ENCODE data around the gene IFRD2. TPM values are rescaled to one million over a fixed set of nuclear protein-coding genes. Genes with fewer than 3 reads are reported as not detected.

Gene IFRD2
- total RNA-seq, 5 donors from 2014 or later (not counting 1 experiment from before 2014, with no cell fraction given): 50.0 to 91.2 (median 75.9) TPM

DNA sequence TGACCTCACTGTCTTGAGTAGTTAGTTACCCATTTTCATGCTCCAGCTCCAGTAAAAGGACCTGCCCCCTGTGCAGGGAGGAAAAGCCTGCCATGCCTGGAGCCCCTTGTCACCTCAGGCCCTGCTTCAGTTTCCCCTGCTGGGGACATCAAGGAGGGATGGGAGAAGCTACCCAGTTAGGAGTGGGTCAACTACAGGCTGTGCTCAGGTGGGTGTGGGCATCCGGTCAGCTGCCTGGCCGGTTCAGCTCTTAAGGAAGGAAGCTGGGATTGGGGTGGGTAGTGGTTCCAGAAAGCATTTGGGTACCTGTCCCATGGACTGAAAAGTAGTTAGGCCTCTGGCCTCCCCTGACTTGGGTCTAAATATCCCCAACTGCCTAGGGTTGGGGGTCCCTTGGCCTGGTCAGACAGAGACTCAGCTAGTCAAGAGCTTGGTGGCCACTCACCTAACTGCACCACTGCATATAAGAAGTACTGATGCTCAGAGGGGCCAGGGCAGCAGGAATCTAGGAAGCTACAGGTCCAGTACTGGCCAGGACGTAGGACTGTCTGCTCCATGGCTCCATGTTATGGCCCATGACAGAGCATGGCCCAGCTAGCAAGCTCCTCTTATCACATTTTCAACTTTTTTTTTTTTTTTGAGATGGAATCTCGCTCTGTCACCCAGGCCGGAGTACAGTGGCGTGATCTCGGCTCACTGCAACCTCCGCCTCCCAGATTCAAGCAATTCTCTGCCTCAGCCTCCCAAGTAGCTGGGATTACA lies 12.8 kb downstream of the IFRD2 start:
- peaks cover 11 to 16% (median 14%) of the 10 kb centered on the region in 3 donors for H3K4me1 Mint-ChIP-seq
- H3K36me3 Mint-ChIP-seq: no peaks in the 10 kb centered on the region
- ChIA-PET POLR2A (interaction anchor here in 1 of 2 donors (0.5 to 0.9 kb wide), 3 partner anchors 44 to 1221 kb away, joined by 4 to 7 read pairs (median 6); partner anchors contain the start of gene DCAF1), CTCF (interaction anchor here (0.5 to 0.6 kb wide), 2 partner anchors 30 kb away, joined by 3 to 7 read pairs; no protein-coding TSS in a partner anchor)
- no peaks in the 10 kb centered on the region for H3K9me3 Mint-ChIP-seq
- peaks cover 9 to 48% of the 10 kb centered on the region in 2 experiments for H3K27me3 ChIP-seq (replicated peaks in 1 of 2; ENCODE audit: control insufficient read depth in 2 of 2, extremely low read depth in 1 of 2, insufficient read depth in 2 of 2, low read length in 1 of 2)
- WGBS (ENCODE audit: insufficient coverage): 97% methylated on average over 3 of the region's 8 CpGs
- no peaks in the 10 kb centered on the region for H3K9me3 ChIP-seq
- H3K27ac ChIP-seq (ENCODE audit: low read length): no peak overlapping the region
- DNase-seq (no peak), ATAC-seq (replicated peaks in 1 of 4) (no peak)
- no peaks in the 10 kb centered on the region for H3K36me3 ChIP-seq (ENCODE audit: control insufficient read depth in 2 of 2, extremely low read depth in 1 of 2, insufficient read depth in 1 of 2, low read length in 1 of 2)
- H3K4me3 Mint-ChIP-seq: no peak overlapping the region
- H3K27ac Mint-ChIP-seq: no peak overlapping the region
- H3K4me1 ChIP-seq (ENCODE audit: control insufficient read depth in 1 of 2, extremely low read depth in 1 of 2, insufficient read depth in 2 of 2, low read length in 2 of 2): peaks cover 2 to 23% of the 10 kb centered on the region in 2 experiments
- peaks cover 14 to 33% of the 10 kb centered on the region in 2 donors for H3K27me3 Mint-ChIP-seq
- no peak overlapping the region for H3K4me3 ChIP-seq (ENCODE audit: control insufficient read depth in 1 of 2, extremely low read depth in 1 of 2, low read length in 1 of 2)

DNA sequence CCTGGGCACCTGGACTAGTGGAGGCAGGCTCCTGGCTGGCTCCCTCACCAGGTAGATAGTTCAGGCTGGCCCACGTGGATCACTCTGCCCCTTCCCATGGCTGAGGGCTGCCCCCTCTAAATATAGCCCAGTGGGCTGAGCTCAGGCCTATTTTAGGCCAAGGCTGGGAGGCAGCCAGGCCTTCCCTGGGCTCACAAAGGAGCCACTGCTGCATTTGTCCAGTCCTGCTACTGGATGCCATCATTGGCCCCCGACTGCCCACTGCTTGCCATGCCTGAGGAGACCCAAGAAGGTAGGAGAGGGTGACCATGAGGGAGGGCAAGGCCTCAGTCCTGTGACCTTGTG lies 13.4 kb downstream of the IFRD2 start, which contains the start of gene LSMEM2:
Gene LSMEM2 (plus strand): TSS at position 208 of the 345 bp plus-strand sequence. CDS start 27 bp downstream, at position 235.
- H3K27me3 Mint-ChIP-seq: peaks cover 19 to 38% of the 10 kb centered on the region in 2 donors
- H3K4me3 ChIP-seq (ENCODE audit: control insufficient read depth in 1 of 2, extremely low read depth in 1 of 2, low read length in 1 of 2): no peak within 1 kb of the TSS
- H3K9me3 Mint-ChIP-seq: no peaks in the 10 kb centered on the region
- no peaks in the 10 kb centered on the region for H3K9me3 ChIP-seq
- ATAC-seq (replicated peaks in 1 of 4) (no peak), DNase-seq (no peak)
- peaks cover 15 to 53% of the 10 kb centered on the region in 2 experiments for H3K27me3 ChIP-seq (replicated peaks in 1 of 2; ENCODE audit: control insufficient read depth in 2 of 2, extremely low read depth in 1 of 2, insufficient read depth in 2 of 2, low read length in 1 of 2)
- peaks cover 3 to 29% of the 10 kb centered on the region in 2 experiments for H3K4me1 ChIP-seq (ENCODE audit: control insufficient read depth in 1 of 2, extremely low read depth in 1 of 2, insufficient read depth in 2 of 2, low read length in 2 of 2)
- no peaks in the 10 kb centered on the region for H3K36me3 Mint-ChIP-seq
- H3K27ac Mint-ChIP-seq: no peak within 1 kb of the TSS
- no peak within 1 kb of the TSS for H3K27ac ChIP-seq (ENCODE audit: low read length)
- no peak within 1 kb of the TSS for H3K4me3 Mint-ChIP-seq
- CTCF ChIA-PET: interaction anchor here in 1 of 2 donors (0.5 kb wide), 1 partner anchor 31 kb away, joined by 3 read pairs; no protein-coding TSS in a partner anchor
- WGBS (ENCODE audit: insufficient coverage): 33% methylated on average over 1 of the region's 2 CpGs
- peaks cover 17 to 21% (median 18%) of the 10 kb centered on the region in 3 donors for H3K4me1 Mint-ChIP-seq
- H3K36me3 ChIP-seq (ENCODE audit: control insufficient read depth in 2 of 2, extremely low read depth in 1 of 2, insufficient read depth in 1 of 2, low read length in 1 of 2): no peaks in the 10 kb centered on the region
- POLR2A ChIA-PET: no interaction called here

DNA sequence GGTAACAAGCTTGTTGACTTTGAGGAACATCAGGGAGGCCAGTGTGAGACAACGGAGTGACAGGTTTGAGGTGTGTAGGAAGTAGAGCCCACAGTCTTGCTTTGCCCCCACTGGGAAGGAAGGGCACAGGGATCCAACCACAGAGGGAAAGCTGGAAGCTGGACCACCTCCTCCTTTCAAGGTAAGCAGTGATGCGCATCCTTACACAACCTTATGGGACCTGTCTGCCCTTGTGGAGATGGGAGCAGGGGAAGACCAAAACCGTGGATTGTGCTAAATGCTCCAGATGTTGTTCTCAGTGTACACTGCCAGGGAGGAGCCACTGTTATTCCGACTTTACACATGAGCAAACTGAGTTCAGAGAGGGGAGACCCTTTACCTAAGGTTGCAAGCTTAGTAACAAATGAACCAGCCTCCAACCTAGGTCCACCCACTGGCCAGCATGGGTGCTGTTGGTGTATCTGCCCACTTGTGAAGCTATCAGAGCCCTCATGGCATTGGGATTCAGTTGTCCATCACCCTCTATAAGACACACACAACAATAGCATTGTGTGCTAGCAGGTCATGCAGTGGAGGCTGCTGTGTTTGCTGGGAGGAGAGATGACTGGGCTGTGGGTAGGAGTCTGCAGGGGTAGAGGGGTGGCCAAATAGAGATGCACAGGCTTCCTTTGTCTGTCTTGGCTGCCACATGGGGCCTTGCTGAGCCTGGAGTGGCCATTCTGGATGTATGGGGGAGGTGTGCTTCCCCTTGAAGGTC lies 13.9 kb downstream of the IFRD2 start:
- ChIA-PET CTCF (no interaction called here), POLR2A (no interaction called here)
- H3K9me3 Mint-ChIP-seq: no peaks in the 10 kb centered on the region
- H3K4me1 Mint-ChIP-seq: peaks cover 17 to 22% (median 20%) of the 10 kb centered on the region in 3 donors
- Histone ChIP-seq H3K36me3 (ENCODE audit: control insufficient read depth in 2 of 2, extremely low read depth in 1 of 2, insufficient read depth in 1 of 2, low read length in 1 of 2) (no peaks in the 10 kb centered on the region), H3K27me3 (replicated peaks in 1 of 2; ENCODE audit: control insufficient read depth in 2 of 2, extremely low read depth in 1 of 2, insufficient read depth in 2 of 2, low read length in 1 of 2) (peaks cover 16 to 59% of the 10 kb centered on the region in 2 experiments), H3K9me3 (no peaks in the 10 kb centered on the region), H3K27ac (ENCODE audit: low read length) (no peak overlapping the region), H3K4me1 (ENCODE audit: control insufficient read depth in 1 of 2, extremely low read depth in 1 of 2, insufficient read depth in 2 of 2, low read length in 2 of 2) (peaks cover 3 to 34% of the 10 kb centered on the region in 2 experiments), H3K4me3 (ENCODE audit: control insufficient read depth in 1 of 2, extremely low read depth in 1 of 2, low read length in 1 of 2) (no peak overlapping the region)
- no peak overlapping the region for H3K27ac Mint-ChIP-seq
- 77% methylated on average over 2 of the region's 4 CpGs for WGBS (ENCODE audit: insufficient coverage)
- DNase-seq (no peak), ATAC-seq (replicated peaks in 1 of 4) (no peak)
- H3K4me3 Mint-ChIP-seq: no peak overlapping the region
- no peaks in the 10 kb centered on the region for H3K36me3 Mint-ChIP-seq
- peaks cover 19 to 40% of the 10 kb centered on the region in 2 donors for H3K27me3 Mint-ChIP-seq

DNA sequence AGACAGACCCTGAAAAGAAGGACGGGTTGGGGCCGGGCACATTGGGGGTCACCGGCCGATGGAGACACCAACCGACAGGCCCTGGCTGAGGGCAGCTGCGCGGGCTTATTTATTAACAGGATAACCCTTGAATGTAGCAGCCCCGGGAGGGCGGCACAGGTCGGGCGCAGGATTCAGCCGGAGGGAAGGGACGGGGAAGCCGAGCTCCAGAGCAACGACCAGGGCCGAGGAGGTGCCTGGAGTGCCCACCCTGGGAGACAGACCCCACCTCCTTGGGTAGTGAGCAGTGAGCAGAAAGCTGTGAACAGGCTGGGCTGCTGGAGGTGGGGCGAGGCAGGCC lies 15.5 kb downstream of the IFRD2 start:
- POLR2A ChIA-PET: no interaction called here
- Mint-ChIP-seq H3K27ac (no peak overlapping the region), H3K27me3 (peaks cover 22 to 45% of the 10 kb centered on the region in 2 donors), H3K36me3 (no peaks in the 10 kb centered on the region), H3K4me1 (peaks cover 23 to 28% (median 24%) of the 10 kb centered on the region in 3 donors), H3K9me3 (no peaks in the 10 kb centered on the region), H3K4me3 (no peak overlapping the region)
- no peaks in the 10 kb centered on the region for H3K36me3 ChIP-seq (ENCODE audit: control insufficient read depth in 2 of 2, extremely low read depth in 1 of 2, insufficient read depth in 1 of 2, low read length in 1 of 2)
- H3K27me3 ChIP-seq (replicated peaks in 1 of 2; ENCODE audit: control insufficient read depth in 2 of 2, extremely low read depth in 1 of 2, insufficient read depth in 2 of 2, low read length in 1 of 2): peaks cover 16 to 64% of the 10 kb centered on the region in 2 experiments
- H3K4me1 ChIP-seq (ENCODE audit: control insufficient read depth in 1 of 2, extremely low read depth in 1 of 2, insufficient read depth in 2 of 2, low read length in 2 of 2): peaks cover 3 to 42% of the 10 kb centered on the region in 2 experiments
- no peaks in the 10 kb centered on the region for H3K9me3 ChIP-seq
- no peak for DNase-seq
- H3K27ac ChIP-seq (ENCODE audit: low read length): no peak overlapping the region
- no peak overlapping the region for H3K4me3 ChIP-seq (ENCODE audit: control insufficient read depth in 1 of 2, extremely low read depth in 1 of 2, low read length in 1 of 2)
- 84% methylated on average over 17 of the region's 17 CpGs for WGBS (ENCODE audit: insufficient coverage)
- ATAC-seq (replicated peaks in 1 of 4): no peak
- CTCF ChIA-PET: interaction anchor here in 1 of 2 donors (0.9 kb wide), 1 partner anchor 30 kb away, joined by 3 read pairs; no protein-coding TSS in a partner anchor

DNA sequence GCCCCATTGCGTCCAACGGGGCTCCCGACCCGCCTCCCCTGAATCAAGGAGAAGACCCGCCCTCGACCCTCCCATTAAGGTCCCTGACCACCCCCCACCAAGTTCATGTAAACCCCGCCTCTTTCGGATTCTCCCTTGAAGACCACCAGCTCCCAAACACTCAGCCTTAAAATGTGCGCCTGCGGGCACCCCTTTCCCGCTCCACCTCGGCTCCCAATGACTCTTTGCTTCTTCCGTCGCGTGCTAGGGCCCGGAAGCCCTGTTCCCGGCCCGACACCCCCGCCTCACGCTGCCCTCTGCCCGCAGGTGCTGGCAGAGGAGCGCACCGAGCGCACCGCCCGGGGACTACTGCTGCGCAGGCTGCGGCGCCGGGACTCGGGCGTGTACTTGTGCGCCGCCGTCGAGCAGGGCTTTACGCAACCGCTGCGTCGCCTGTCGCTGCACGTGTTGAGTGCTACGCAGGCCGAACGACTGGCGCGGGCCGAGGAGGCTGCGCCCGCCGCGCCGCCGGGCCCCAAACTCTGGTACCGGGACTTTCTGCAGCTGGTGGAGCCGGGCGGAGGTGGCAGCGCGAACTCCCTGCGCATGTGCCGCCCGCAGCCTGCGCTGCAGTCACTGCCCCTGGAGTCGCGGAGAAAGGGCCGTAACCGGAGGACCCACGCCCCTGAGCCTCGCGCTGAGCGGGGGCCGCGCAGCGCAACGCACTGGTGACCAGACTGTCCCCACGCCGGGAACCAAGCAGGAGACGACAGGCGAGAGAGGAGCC lies 16.1 kb downstream of the IFRD2 start:
- no peaks in the 10 kb centered on the region for H3K9me3 Mint-ChIP-seq
- Histone ChIP-seq H3K36me3 (ENCODE audit: control insufficient read depth in 2 of 2, extremely low read depth in 1 of 2, insufficient read depth in 1 of 2, low read length in 1 of 2) (no peaks in the 10 kb centered on the region), H3K27ac (ENCODE audit: low read length) (no peak overlapping the region), H3K9me3 (no peaks in the 10 kb centered on the region), H3K27me3 (replicated peaks in 1 of 2; ENCODE audit: control insufficient read depth in 2 of 2, extremely low read depth in 1 of 2, insufficient read depth in 2 of 2, low read length in 1 of 2) (peaks cover 16 to 64% of the 10 kb centered on the region in 2 experiments), H3K4me1 (ENCODE audit: control insufficient read depth in 1 of 2, extremely low read depth in 1 of 2, insufficient read depth in 2 of 2, low read length in 2 of 2) (peaks cover 3 to 42% of the 10 kb centered on the region in 2 experiments), H3K4me3 (ENCODE audit: control insufficient read depth in 1 of 2, extremely low read depth in 1 of 2, low read length in 1 of 2) (peak overlapping the region in 1 of 2 donors; percentile 15)
- DNase-seq (peak in 8 of 35 experiments; percentile 18 to 59 (median 28)), ATAC-seq (replicated peaks in 1 of 4) (peak in 3 of 4 experiments; percentile 22 to 47 (median 30))
- H3K36me3 Mint-ChIP-seq: no peaks in the 10 kb centered on the region
- CTCF ChIA-PET: interaction anchor here (0.6 to 0.9 kb wide), 3 partner anchors 26 to 1285 kb away, joined by 3 to 9 read pairs (median 3); no protein-coding TSS in a partner anchor
- peaks cover 23 to 28% (median 24%) of the 10 kb centered on the region in 3 donors for H3K4me1 Mint-ChIP-seq
- H3K4me3 Mint-ChIP-seq: peak overlapping the region in 2 of 3 donors; percentile 39 to 70
- 18% methylated on average over 79 of the region's 79 CpGs for WGBS (ENCODE audit: insufficient coverage)
- H3K27ac Mint-ChIP-seq: peak overlapping the region in 1 of 2 donors; percentile 19
- POLR2A ChIA-PET: interaction anchor here in 1 of 2 donors (0.6 kb wide), 1 partner anchor 11 kb away, joined by 7 read pairs; no protein-coding TSS in a partner anchor
- H3K27me3 Mint-ChIP-seq: peaks cover 22 to 45% of the 10 kb centered on the region in 2 donors

Measured in T-cell (primary cell).